Stimulated activated CD8-positive, alpha-beta memory T cell treated with anti-CD3 and anti-CD28 coated beads, Interleukin-12 subunit alpha, Interleukin-12 subunit beta, amount 100 ng/mL, for 24 hours (primary cell): ENCODE data around the gene ERC2.

ENCODE experiments used
- DNase-seq: peaks from one replicate; pipeline ENCODE4 v3.0.0-alpha.2; 2020; ENCODE audit errors: extremely low read depth

ERC2 gene

DNA sequence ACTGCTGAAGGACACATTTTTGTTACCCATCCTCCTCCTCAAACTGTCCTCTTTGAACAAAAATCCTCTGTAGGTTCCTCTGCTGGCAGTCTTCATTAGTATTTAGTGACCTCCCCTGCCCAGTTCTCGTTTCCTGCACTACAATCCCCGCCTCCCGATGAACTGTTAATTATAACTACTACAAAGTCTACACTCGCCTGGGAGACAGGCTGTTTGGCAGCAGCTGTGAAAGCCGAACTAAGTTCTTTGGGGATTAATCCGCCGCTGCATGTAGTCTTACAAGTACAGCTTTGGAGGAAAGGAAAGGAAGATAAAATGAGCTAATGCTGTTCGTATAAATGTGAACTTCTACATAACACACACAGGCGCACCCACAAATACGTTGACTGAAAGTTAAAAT, 821.2 kb downstream of the ERC2 start:
- no peak for DNase-seq

GRCh38 chr3:55646121-55646520, 822.1 kb downstream of the ERC2 start:
- DNase-seq: no peak

DNA sequence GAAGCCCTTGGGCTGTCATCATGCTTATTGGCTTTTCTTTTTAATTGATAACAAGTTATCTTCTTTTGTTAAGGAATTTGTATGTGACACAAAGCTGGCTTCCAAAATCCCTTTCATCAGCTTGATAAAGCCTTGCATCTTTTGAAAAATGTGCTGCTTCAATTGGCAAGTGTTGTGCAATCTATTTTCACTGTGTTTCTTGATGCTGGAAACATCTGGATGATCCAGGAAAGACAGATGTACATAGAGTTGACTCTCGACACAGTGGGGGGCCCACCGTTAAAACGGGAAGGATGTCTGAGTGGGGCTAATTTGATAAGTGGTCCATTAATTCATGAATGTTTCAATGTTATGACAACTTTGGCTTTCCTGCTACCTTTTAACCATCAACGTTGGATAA, 822.8 kb downstream of the ERC2 start:
- no peak for DNase-seq

GRCh38 chr3:55643283-55643682, 825.0 kb downstream of the ERC2 start:
- DNase-seq: no peak

DNA sequence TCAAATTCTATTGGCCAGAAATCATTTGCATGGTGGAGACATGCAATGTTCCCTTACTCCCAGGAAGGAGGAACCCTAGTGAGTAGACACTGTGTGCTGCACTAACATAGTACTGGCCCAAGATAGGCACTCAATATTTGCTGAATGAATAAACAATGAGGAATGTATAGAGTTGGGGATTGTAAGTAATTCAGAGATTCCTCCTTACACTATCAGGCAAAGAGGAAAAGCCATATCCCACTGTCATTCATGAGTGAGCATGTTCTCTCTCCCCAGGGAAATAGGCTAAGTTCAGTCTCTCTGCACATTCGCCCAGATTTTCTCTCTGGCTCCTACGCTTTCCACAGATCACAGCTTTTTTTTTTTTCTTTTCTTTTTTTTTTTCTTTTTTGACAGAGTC, 826.3 kb downstream of the ERC2 start:
- no peak for DNase-seq

DNA sequence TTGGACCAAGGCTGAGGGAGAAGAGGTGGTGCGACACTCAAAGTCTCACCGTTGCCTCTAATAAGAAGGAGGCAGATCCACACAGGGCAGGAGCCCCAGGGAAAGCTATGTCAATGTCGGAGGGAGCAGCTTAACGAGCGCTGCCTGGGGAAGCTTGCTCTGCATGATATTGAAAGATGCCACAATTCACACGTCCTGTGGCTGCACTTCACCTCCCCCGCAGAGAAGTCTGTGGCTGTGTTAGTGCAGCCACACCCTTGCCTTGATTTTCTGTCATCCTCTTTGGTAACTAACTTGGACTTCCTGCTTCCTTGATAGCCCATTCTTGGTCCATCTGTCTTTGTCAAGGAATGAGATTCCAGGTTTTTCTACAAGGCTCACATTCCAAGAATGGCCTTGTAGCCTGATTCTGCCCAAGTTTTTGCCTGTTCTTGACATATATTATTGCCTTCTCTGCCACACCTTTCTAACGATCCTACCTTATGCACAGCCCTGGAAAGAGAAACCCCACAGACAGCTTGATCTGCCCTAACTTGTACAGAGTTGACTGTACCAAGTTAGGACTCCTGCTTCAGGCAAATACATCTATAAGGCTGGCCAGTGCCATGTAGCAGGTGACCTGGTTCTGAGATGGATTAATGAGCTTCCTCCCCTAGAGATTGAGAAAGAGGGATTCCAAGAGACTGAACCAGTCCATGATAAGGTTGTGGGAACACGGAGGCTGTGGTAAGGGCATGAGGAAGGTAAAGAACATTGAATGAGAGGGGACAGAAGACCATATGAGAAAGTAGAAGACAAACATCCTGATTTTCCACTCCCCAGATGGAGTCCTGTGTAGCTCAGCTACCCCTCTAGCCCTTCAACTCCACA, 828.1 kb downstream of the ERC2 start:
- DNase-seq: no peak

DNA sequence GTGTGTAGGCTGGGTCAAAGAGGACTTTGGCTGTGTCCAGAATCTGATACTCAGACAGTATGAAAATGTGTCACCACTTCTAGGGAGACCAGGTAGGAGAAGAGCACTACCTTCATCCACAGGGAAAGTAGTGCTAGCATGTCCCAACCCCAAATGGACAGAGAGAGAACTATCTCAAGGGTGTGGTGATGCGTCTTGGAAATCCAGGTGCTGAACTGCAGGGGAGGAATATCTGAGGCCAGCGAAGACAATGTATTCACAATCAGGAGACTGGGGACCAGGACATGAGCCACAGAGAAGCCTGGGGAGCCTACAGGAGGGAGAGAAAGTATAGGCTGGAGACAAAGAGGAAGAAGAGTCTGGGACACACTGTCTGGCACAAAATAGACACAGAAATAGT, 829.1 kb downstream of the ERC2 start:
- DNase-seq: no peak

- no peak for DNase-seq
These were observed 830.2 kb downstream of the ERC2 start for GRCh38 chr3:55637906-55638638.

GRCh38 chr3:55636300-55637195, 831.7 kb downstream of the ERC2 start:
- no peak for DNase-seq

DNA sequence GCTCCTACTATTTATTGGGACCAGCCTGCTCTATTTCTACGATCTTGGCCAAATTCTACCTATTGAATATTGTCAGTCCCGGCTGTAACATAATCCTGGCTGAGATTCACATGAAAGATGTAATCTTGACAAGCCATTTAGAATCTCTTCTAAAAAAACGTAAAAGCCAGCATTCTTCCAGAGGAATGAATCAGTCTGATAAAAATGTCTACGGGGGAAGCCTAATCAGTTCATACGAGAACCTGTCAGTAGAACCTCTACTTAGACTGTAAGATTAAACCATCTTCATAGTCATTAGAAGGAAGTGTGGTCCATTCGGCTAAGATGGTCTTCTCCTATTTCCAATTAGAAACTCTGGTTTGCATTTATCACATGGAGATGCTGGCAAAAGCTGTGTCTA, 833.9 kb downstream of the ERC2 start:
- no peak for DNase-seq

- no peak for DNase-seq
These were observed 834.9 kb downstream of the ERC2 start for GRCh38 chr3:55633333-55633732.

DNA sequence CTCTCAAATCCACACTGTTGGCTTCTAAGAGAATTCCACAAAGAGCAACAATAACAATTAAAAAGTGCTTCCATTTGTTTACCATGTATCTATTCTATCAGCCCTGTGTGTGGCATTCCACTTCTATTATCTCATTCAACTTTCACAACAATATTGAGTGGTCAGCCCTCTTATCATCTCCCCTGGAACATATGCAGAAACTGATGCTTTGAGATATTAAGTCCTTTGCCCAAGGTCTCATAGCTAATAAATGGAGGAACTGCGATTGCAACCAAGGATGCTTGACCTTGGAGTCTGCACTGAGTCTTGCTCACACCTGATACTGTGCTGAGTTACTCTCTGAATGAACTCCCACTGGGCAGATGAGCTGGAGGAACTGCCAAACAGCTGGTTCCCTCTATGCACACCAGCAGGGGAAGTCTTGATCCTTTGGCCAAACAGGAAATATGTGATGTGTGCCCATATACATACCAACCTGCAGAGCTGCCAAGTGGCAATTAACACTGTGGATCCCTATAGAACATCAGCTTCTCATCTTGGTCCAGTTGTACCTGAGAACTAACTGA, 836.4 kb downstream of the ERC2 start:
- no peak for DNase-seq

DNA sequence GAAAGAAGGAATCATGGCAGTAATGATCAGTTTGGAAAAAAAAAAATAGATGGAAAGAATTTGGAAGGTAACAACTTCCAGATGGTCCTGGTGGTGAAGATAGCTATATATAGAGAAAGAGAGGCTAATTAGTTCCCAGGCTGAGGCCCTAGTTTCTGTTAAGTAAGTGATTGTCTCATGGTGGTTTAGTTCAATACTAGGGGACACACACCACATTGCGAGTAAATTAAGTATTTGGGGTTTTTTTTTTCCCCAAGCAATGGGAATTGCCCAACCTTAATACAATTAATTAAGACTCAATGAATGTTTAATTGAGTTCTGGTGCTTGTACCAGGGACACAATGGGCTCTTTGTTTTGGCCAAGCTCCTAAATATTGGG, 837.4 kb downstream of the ERC2 start:
- no peak for DNase-seq

DNA sequence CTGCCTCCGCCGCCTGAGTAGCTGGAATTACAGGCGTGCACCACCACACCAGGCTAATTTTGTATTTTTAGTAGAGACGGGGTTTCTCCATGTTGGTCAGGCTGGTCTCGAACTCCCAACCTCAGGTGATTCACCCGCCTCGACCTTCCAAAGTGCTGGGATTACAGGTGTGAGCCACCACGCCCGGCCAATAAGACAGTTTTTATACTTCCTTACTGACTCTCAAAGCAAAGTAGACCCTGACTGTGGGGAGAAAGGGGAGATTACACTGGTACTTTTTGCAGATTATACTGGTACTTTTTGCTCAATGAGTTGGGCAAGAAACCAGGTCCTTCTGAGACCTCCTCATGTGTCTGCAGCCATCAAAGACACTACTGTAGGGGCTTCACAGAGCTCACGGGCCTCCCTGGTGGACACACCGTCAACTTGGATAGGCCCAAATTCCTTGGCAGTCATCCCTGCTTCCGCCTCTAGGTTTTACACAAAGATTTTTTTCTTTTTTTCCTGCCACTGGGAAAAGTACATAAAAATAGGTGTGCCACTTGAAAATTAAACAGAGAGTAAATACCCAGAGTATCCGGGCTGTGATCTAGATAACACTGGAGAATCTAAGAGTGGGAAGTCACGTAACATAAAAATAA, 837.9 kb downstream of the ERC2 start:
- DNase-seq: no peak

DNA sequence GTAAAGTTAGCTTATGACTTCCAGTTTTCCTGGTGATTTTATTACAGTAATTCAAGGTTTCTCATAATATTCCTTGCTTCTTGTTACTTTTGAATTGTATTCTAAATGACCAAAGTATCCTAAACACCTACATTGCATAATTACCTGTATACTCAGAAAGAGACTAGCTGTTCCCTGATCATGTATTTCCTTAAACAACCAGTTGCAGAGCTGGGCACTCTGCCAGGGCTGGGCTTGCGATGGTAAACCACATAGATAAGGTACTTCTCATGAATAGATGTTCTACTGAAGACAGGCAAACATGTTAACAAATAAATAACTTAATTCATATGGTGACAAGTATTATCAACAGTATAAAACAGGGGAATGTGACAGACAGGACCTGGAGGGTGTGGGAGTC, 838.8 kb downstream of the ERC2 start:
- no peak for DNase-seq

DNA sequence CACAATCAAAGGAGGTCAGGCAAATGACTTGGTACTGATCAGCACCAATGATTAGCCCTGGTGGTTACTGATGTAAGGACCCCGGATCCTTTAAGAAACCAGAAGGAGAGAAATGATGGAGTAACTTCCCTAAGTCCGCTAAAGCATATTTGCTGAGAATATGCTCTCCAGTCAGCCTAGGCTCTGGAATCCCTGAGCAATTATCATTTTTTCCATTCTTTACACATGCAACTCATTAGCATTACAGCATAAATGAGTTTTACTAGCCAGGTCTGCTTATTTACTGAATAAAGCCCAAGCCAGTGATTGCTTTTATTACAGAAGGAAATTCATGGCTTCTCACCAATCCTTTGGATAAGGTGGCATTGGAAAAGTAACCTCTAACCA, 842.0 kb downstream of the ERC2 start:
- no peak for DNase-seq

DNA sequence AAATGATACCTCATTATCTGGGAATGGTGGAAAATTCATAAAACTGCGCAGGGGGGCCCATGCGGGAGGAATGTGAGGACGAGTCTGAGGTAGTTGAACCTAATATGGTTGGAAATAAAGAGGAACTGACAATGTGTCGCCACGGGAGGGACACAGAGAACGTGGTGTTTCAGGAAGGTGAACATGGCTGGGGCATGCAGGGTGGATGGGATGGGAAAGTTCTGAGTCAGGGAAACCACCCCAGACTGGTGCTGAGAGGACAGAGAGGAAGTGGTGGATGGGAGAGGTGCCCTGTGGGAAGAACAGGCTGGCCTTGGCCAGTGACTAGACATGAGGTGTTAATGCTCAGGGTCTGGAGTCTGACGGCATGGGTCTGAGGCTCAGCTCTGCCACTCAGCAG, 844.0 kb downstream of the ERC2 start:
- no peak for DNase-seq

- DNase-seq: no peak
These were observed 844.5 kb downstream of the ERC2 start for GRCh38 chr3:55623786-55624185.

DNA sequence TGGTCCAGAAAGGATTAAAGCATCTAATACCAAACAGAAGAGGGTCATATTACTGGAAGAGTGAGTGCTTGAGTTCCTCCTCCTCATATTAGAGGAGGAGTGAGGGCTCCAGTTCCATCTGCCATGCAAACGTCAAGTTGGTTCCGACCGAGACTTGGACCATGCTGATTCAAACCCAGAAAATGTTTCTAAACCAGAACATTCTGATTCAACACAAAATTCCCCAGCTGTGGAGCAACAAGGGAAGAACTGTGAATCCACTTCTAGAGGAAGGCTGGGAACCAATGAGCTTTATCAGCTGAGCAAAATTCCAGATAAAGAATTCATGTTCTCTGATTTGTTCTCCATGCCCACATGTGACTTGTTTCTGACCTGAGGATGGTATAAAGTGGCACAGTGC, 845.5 kb downstream of the ERC2 start:
- no peak for DNase-seq

DNA sequence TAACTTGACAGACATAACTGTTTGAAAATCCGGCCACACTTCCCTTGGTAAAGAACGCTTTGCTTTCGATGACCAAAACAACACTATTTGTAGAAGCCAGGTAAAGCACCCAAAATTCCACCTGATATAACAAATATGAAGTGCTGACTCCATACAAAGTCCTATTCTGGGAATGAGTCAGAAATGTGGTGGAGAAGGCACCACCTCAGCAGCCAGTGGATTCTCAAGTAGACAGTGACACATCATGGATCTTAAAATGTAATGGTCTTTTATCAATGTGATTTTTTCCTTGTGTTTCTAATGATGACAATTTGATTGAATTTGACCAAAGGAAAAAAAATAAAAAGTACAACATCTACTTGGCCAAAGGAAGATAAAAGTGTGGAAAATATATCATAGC, 846.2 kb downstream of the ERC2 start:
- no peak for DNase-seq

DNA sequence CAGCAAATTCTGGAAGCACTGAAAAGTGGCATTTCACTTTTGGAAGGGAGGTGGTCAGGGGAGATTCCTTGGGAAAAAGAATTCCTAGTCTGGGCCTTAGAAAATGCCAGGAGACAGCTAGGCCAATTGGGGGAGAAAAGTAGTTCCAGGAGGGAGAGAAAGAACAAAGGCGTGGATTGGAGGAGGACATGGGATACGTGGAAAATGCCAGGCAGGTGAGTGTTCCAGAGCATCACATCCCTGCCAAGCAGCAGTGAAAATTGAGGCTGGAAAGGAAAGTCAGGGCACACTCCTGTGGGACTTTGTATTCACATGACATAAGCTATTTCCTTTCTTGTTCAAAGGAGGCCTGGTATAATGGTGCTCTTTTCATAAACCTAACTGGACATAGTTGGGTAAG, 846.6 kb downstream of the ERC2 start:
- DNase-seq: no peak

- DNase-seq: no peak
These were observed 847.2 kb downstream of the ERC2 start for GRCh38 chr3:55621026-55621422.
